Pulmonary artery endothelial cell (primary cell): ENCODE measurements around the gene RNF212. TPM values are rescaled to one million over a fixed set of nuclear protein-coding genes. Genes with fewer than 3 reads are reported as not detected.

ENCODE experiments used
- DNase-seq: peaks from one replicate; pipeline ENCODE4 v3.0.0-alpha.2; 2011; ENCODE audit warnings: low read depth, low spot score
- total RNA-seq: library from RNA; depleted of rRNA; stranded (reverse); fragments of >200 nt; gene quantifications from 2 replicates; pipeline ENCODE4 v1.2.3, GENCODE V29; 2014

The RNF212 gene
- total RNA-seq, 1 donor from 2014 or later, result 1.8 TPM

- no peak for DNase-seq
Observed at GRCh38 chr4:1048773-1049590, 64.4 kb downstream of the RNF212 start.

GRCh38 chr4:1047976-1048772 lies 65.2 kb downstream of the RNF212 start:
- no peak for DNase-seq

GRCh38 chr4:1047106-1047975 lies 66.0 kb downstream of the RNF212 start:
- DNase-seq, result no peak

- DNase-seq, result peak; percentile 44
Observed at GRCh38 chr4:1046581-1047011, 66.8 kb downstream of the RNF212 start.

GRCh38 chr4:1045595-1046201 lies 67.7 kb downstream of the RNF212 start:
- DNase-seq, result no peak

GRCh38 chr4:1045193-1045594 lies 68.2 kb downstream of the RNF212 start:
- no peak for DNase-seq

GRCh38 chr4:1044469-1045192 lies 68.7 kb downstream of the RNF212 start:
- DNase-seq, result no peak

- DNase-seq, result peak; percentile 94
Observed at GRCh38 chr4:1043651-1044468, 69.5 kb downstream of the RNF212 start.

- no peak for DNase-seq
Observed at GRCh38 chr4:1043162-1043561, 70.2 kb downstream of the RNF212 start.

- no peak for DNase-seq
Observed at GRCh38 chr4:1042352-1043055, 70.9 kb downstream of the RNF212 start.

GRCh38 chr4:1041936-1042330 lies 71.4 kb downstream of the RNF212 start:
- DNase-seq, result no peak

- no peak for DNase-seq
Observed at GRCh38 chr4:1041147-1041935, 72.0 kb downstream of the RNF212 start.

GRCh38 chr4:1040344-1041146 lies 72.8 kb downstream of the RNF212 start:
- no peak for DNase-seq

- no peak for DNase-seq
Observed at GRCh38 chr4:1039493-1040343, 73.6 kb downstream of the RNF212 start.

GRCh38 chr4:1038948-1039492 lies 74.3 kb downstream of the RNF212 start:
- DNase-seq, result no peak
